GM19455 (cell line): ENCODE data around the gene SDF4.
"Not testable (repeated sequence)": the region's sequence is repeated elsewhere in the genome, so short reads cannot be mapped to it uniquely, and the experiment has no call there.

Experiments used
- ATAC-seq: cut with Tn5 transposase; IDR thresholded peaks from one replicate; pipeline ENCODE4 v1.9.1; 2021; ENCODE audit not compliant: unreplicated experiment

Gene SDF4

DNA sequence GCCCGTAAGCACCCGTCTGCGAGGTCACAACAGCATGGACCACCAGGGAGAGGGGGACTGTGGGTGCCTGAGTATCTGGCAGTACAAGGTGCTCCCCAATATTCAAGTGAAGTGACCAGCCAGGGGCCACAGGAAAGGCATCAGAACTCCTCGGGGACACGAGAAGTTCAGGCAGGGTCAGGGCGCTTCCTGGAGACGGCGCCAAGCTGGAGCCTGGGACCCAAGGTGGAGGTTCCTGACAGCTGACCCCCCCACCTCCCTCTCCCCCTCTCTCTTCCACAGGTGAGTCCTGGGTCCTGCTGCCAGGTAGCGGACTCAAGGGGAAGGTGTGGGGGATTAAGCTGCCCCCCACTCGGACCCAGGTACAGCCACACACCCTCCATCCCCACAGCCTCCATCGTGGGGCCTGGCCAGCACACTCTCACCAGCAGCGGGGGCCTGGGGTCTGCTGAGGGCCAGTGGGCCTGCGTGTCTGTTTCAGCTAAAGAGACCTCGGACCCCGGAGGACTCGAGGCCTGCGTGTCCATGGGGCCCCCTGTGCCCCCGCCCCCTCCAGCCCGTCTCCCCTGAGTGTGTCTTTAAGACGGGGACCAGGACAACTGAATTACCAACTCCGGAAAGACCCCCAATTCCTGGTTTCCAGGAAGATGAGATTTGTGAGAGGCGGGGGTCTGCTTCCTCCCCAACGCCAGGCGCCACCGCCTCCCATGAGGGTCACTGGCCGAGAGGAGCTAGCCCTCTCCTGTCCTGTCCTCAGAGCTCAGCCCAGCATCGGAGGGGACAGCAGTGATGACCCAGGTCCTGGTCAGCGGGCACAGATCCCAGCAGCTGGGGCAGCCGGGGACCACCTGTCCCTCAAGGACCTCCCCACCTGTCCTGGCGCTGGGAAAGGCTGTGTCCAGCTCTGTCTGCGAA, 31.6 kb downstream of the SDF4 start:
- ATAC-seq, result no peak

- no peak for ATAC-seq
Measured at GRCh38 chr1:1199141-1199960, 32.5 kb downstream of the SDF4 start.

DNA sequence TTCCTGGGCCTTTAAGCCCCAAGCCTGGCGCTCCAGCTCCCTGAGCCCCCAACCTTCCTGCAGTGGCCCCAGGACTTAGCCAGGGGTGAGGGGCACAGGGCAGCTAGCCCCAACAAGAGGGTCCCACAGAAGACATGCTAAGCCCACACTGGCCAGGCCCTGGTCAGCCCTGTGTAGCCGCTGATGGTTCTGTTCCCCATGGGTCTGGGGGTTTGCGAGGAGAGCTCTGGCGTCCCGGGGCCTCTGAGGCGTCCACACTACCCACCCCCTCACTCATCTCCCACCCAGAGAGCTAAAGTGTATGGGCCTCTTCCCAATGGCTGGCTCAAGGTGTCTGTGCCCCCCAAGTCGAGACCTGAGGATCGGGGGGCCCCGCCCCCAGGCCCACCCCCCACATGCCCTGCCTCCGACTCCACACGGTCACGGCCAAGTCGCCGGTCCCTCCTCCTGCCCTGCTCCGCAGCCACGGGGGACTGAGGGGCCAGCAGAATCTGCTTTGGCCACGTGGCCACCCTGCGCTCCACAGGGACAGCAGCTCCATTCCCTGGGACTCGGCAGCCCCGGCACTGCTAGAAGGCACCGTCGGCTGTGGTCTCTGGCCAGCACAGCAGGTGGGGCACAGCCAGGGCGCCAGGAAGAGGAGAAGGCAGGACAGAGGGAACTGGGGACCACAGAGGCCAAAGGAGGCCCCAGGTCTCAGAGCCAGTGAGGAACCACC, 33.2 kb downstream of the SDF4 start:
- no peak for ATAC-seq

DNA sequence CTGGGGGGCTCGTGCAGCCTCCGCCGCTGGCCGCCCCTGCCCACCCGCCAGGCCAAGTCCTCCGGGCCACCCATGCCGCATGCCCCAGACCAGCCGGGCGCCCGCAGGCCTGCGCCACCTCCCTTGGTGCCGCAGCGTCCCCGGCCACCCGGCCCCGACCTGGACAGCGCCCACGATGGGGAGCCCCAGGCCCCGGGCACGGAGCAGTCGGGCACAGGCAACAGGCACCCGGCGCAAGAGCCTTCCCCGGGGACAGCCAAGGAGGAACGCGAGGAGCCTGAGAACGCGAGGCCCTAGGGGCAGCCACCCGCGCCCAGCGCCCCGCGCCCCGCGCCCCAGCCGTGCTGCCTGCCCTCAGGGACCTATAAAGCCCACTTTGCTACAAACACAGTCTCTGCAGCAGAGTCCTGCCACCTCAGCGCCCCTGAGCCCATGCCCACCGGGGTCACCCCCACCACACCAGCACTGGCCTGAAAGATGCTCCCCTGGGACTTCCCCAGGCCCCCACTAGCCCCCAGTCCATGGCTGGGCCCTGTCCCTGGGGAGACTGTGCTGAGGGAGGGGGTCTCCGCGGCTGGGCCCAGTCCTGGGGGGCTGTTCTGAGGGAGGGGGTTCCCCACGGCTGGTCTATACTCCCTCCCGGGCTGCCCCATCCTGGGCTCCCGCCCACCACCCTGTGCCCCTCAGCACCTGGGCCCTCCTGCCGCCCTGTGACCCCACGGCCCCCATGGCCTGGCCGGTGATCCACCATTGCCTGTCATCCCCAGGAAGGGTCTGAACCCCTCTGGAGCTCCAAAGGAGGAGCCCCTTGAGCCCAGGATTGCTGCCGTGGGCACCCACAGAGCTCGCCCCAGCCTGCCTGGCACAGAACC, 34.0 kb downstream of the SDF4 start:
- no peak for ATAC-seq

- no peak for ATAC-seq
Measured at GRCh38 chr1:1197188-1197500, 34.7 kb downstream of the SDF4 start.

DNA sequence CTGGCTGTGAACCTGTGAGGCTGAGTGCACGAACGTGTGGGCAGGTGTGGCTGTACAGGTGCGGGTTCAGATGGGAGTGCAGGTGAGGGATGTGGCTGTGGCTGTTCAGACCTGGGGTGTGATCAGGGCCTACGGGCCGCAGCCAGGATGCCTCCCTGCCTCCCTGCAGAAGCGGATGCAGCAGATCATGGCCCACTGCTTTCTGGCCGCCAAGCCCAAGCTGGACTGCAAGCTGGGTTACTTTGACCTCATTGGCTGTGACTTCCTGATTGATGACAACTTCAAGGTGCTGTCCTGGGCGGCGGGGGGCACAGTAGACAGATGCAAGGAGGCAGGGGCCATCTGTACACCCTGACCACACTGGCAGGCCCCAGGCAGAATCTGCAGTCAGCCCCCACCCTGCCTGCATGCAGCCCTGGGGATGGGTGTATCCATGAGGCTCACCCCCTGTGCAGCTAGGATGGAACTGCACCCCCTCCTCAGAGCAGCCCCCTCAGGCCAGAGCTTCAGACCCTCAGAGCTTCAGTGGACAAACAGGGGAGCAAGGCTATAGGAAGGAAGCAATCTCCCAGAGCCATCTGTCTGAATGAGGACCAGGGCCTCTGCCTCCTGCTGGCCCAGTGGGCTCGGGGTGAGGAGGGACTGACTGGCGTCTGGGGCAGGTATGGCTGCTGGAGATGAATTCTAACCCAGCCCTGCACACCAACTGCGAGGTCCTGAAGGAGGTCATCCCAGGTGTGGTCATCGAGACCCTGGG, 35.2 kb downstream of the SDF4 start:
- ATAC-seq, result no peak

DNA sequence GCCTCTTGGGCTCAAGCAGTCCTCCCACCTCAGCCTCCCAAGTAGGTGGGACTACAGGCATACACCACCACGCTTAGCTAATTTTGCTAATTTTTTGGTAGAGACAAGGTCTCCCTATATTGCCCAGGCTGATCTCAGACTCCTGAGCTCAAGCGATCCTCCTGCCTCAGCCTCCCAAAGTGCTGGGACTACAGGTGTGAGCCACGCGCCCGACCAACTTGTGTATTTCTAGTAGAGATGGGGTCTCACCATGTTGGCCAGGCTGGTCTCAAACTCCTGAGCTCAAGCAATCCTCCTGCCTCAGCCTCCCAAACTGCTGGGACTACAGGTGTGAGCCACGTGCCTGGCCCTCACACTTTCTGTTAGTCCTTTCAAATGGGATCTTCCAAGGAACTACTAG, 36.1 kb downstream of the SDF4 start:
- not testable (repeated sequence) for ATAC-seq

- ATAC-seq, result no peak
Measured at GRCh38 chr1:1194723-1195122, 37.1 kb downstream of the SDF4 start.

GRCh38 chr1:1191734-1192133, 40.1 kb downstream of the SDF4 start:
- no peak for ATAC-seq

DNA sequence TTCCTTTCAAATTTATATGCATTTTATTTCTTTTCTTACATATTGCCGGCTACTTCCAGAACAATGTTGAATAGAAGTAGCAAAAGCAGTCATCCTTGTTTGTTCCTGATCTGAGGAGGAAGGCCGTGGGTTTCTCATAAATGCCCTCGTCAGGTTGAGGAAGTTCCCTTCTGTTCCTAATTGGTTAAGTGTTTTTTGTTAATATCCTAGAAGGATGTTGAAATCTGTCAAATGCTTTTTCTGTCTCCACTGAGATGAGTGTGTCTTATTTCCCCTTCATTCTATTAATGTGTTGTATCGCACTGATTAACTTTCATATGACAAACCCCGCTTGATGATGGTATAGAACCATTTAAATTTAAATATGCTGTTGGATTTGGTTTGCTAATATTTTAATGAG, 42.7 kb downstream of the SDF4 start:
- ATAC-seq, result no peak

- ATAC-seq, result no peak
Measured at GRCh38 chr1:1187938-1188337, 43.9 kb downstream of the SDF4 start.

DNA sequence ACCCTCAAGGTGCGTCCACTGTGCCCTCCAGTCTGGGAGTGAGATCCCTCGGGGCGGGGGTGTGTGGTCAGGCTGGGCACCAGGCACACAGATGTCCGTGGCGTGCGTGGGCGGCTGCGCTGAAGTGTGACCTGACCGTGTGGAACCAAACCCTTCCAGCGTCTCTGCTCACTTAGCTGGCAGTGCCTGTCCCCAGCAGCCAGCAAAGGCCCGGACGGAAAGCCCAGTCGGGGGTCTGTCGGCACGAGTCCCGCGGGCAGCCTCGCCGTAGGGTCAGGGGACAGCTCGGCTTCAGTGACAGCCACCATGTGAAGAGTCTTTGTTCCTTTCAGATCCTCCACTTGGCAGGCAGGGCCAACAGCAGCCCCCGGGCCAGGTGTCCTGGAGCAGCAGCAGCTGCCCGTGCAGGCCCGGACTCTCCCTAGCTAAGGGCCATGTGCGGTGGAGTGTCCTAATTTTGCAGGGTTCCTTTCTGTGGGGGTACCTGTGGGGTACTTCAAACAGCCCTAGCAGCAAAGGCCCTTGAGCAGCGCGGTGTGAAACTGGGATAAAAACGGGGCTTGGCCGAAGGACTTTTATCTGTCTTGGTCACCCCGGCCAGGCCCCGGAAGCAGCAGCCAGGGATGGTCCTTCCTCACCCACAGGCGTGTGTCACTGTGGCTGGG, 46.6 kb downstream of the SDF4 start:
- no peak for ATAC-seq

DNA sequence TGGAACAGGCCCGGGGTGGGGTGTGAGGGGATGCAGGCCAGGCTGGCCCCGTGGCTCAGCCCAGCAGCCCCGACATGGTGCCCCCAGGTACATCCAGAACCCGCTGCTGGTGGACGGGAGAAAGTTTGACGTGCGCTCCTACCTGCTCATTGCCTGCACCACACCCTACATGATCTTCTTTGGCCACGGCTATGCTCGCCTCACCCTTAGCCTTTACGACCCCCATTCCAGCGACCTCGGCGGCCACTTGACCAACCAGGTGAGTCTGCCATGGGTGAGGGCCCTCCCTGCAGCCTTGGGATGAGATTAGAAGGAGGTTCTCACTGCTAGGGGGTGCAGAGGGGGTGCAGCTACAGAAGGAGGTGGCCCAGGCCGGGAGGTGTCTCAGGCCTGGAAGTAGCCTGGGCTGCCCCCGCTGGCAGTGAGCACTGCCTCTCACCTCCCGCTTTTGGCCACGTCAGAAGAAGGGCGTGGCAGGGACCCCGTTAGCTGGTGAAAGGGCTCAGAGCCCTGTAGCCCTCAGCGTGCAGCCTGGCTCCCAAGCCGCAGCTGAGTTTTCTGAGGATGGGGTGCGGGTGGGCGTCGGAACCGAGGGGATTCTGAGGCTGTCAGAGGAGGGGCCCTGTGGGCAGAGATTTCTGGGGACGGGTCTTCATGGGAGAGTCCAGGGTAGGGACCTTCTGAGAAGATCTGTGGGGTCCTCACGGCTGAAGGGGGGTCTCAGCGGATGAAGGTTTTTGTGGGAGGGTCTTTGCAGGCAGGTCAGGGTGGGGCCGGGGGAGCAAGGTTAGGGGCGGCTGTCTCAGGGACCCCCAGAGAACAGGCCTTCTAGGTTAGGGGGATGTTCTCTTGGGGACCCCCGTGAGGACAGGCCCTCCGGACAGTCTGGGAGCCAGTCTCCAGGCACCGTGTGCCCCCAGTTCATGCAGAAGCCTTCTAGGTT, 47.7 kb downstream of the SDF4 start:
- ATAC-seq, result no peak

DNA sequence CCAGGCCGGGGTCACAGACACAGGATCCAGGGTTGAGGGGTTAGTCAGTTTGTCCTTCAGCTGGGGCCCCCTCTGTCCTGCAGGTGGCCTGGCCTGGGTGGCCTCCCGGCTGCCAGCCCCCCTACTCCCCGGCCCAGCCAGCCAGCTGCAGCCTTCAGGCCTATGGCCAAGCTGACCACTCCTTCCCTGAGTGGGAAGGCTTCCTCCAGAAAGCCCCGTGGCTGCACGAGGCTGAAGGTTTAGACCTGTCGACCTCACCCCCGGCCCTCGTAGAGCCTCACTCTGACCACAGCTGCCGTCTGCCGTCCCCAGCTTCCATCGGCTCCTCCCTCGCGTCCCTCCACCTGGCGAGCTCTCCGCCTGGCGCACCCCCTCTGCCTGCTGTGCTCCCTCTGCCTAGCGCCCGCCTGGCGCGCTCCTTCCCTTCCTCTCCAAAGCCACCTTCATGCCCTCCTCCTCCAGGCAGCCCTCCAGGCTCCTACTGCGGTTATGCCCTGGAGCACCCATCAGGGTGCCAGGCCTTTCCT, 48.5 kb downstream of the SDF4 start:
- ATAC-seq, result no peak

GRCh38 chr1:1182491-1183220, 49.1 kb downstream of the SDF4 start:
- no peak for ATAC-seq

- no peak for ATAC-seq
Measured at GRCh38 chr1:1181938-1182410, 49.8 kb downstream of the SDF4 start.
